Type B pancreatic cell (in vitro differentiated cells): ENCODE data around the gene PTPRA. TPM values are rescaled to one million over a fixed set of nuclear protein-coding genes. Genes with fewer than 3 reads are reported as not detected.
A peak's percentile ranks its signal among the peaks of the same experiment; 100 is the strongest.
"Not testable (repeated sequence)": the region's sequence is repeated elsewhere in the genome, so short reads cannot be mapped to it uniquely, and the experiment has no call there.

ENCODE experiments used
- DNase-seq: peaks from one replicate; pipeline ENCODE4 v3.0.0; 2021; ENCODE audit warnings: mixed read lengths; ENCODE audit not compliant: unreplicated experiment; ENCODE audit errors: extremely low spot score
- H3K27ac Mint-ChIP-seq: 2 replicates; pipeline ENCODE4 v1.8.0; 2021; ENCODE audit warnings: mild to moderate bottlenecking, mixed read lengths
- H3K27me3 Mint-ChIP-seq: 2 replicates; pipeline ENCODE4 v1.8.0; 2021; ENCODE audit warnings: mixed read lengths
- H3K36me3 Mint-ChIP-seq: 2 replicates; pipeline ENCODE4 v1.8.0; 2021; ENCODE audit warnings: mixed read lengths
- H3K4me1 Mint-ChIP-seq: one replicate; pipeline ENCODE4 v1.8.0; 2021; ENCODE audit warnings: mixed read lengths; ENCODE audit not compliant: unreplicated experiment
- H3K4me3 Mint-ChIP-seq: 2 replicates; pipeline ENCODE4 v1.8.0; 2021; ENCODE audit warnings: mild to moderate bottlenecking, mixed read lengths
- H3K9me3 Mint-ChIP-seq: 2 replicates; pipeline ENCODE4 v1.8.0; 2021; ENCODE audit warnings: mixed read lengths
- CTCF ChIP-seq: fragments of 200-600 bp; sonication (generic); conservative IDR thresholded peaks from 2 replicates; pipeline ENCODE4 v1.5.0; 2021; ENCODE audit warnings: antibody characterized with exemption, mild to moderate bottlenecking
- total RNA-seq: library from RNA; stranded (reverse); gene quantifications from 2 replicates; pipeline ENCODE4 v1.2.1, GENCODE V29; 2021; ENCODE audit warnings: low replicate concordance

Gene PTPRA
- total RNA-seq, 1 donor from 2014 or later = 73.8 TPM

GRCh38 chr20:3013771-3014170, 140.5 kb downstream of the PTPRA start:
- Mint-ChIP-seq H3K36me3 (peaks cover 39% of the 10 kb centered on the region), H3K4me3 (no peak overlapping the region), H3K27ac (no peak overlapping the region), H3K9me3 (no peaks in the 10 kb centered on the region), H3K27me3 (no peaks in the 10 kb centered on the region), H3K4me1 (no peaks in the 10 kb centered on the region)
- no peak for TF ChIP-seq CTCF
- no peak for DNase-seq

GRCh38 chr20:3014179-3014578, 140.9 kb downstream of the PTPRA start:
- no peak for DNase-seq
- no peaks in the 10 kb centered on the region for H3K27me3 Mint-ChIP-seq
- no peaks in the 10 kb centered on the region for H3K9me3 Mint-ChIP-seq
- no peak for TF ChIP-seq CTCF
- no peaks in the 10 kb centered on the region for H3K4me1 Mint-ChIP-seq
- peaks cover 35% of the 10 kb centered on the region for H3K36me3 Mint-ChIP-seq
- H3K4me3 Mint-ChIP-seq = no peak overlapping the region
- H3K27ac Mint-ChIP-seq = no peak overlapping the region

GRCh38 chr20:3014662-3015061, 141.4 kb downstream of the PTPRA start:
- peaks cover 30% of the 10 kb centered on the region for H3K36me3 Mint-ChIP-seq

GRCh38 chr20:3015302-3015701, 142.0 kb downstream of the PTPRA start:
- not testable (repeated sequence) for H3K4me3 Mint-ChIP-seq, H3K27me3 Mint-ChIP-seq, DNase-seq, H3K9me3 Mint-ChIP-seq, H3K27ac Mint-ChIP-seq, H3K4me1 Mint-ChIP-seq
- peaks cover 29% of the 10 kb centered on the region for H3K36me3 Mint-ChIP-seq

More at GRCh38 chr20:3014662-3015061, 141.4 kb downstream of the PTPRA start:
- TF ChIP-seq CTCF = no peak
- Mint-ChIP-seq H3K27ac (no peak overlapping the region), H3K4me1 (no peaks in the 10 kb centered on the region), H3K9me3 (no peaks in the 10 kb centered on the region), H3K4me3 (no peak overlapping the region), H3K27me3 (no peaks in the 10 kb centered on the region)
- no peak for DNase-seq

- no peak for DNase-seq
- H3K36me3 Mint-ChIP-seq = peaks cover 45% of the 10 kb centered on the region
- no peaks in the 10 kb centered on the region for H3K9me3 Mint-ChIP-seq
- no peak overlapping the region for H3K4me3 Mint-ChIP-seq
- peaks cover 8% of the 10 kb centered on the region for H3K4me1 Mint-ChIP-seq
- TF ChIP-seq CTCF = no peak
- H3K27me3 Mint-ChIP-seq = no peaks in the 10 kb centered on the region
- peak overlapping the region; percentile 11 for H3K27ac Mint-ChIP-seq
These were observed 148.0 kb downstream of the PTPRA start for GRCh38 chr20:3021327-3021726.

- no peak for TF ChIP-seq CTCF
- peaks cover 8% of the 10 kb centered on the region for H3K4me1 Mint-ChIP-seq
- peaks cover 42% of the 10 kb centered on the region for H3K36me3 Mint-ChIP-seq
- no peaks in the 10 kb centered on the region for H3K9me3 Mint-ChIP-seq
- no peak for DNase-seq
- H3K27ac Mint-ChIP-seq = no peak overlapping the region
- H3K4me3 Mint-ChIP-seq = no peak overlapping the region
- H3K27me3 Mint-ChIP-seq = no peaks in the 10 kb centered on the region
These were observed 148.5 kb downstream of the PTPRA start for GRCh38 chr20:3021777-3022176.

- not testable (repeated sequence) for H3K4me3 Mint-ChIP-seq, DNase-seq, H3K4me1 Mint-ChIP-seq, H3K9me3 Mint-ChIP-seq, H3K27me3 Mint-ChIP-seq
- peaks cover 41% of the 10 kb centered on the region for H3K36me3 Mint-ChIP-seq
- H3K27ac Mint-ChIP-seq = peak overlapping the region; percentile 86
These were observed 149.5 kb downstream of the PTPRA start for GRCh38 chr20:3022559-3023490.
